ENCODE results near the gene ATAT1.

The ATAT1 gene

GRCh38 chr6:30616811-30617564, 9.7 kb upstream of the ATAT1 start, which contains the start of gene PPP1R10:
TSS of gene PPP1R10 (minus strand) at chr6:30617243. CDS start at chr6:30609944, 7,299 bp downstream.
- H3K9me3 Mint-ChIP-seq = peaks cover 3% of the 10 kb centered on the region
- H3K4me3 Mint-ChIP-seq = peak within 1 kb of the TSS; percentile 96 to 99 (median 97)
- peak within 1 kb of the TSS; percentile 100 for H3K27ac Mint-ChIP-seq
- H3K27me3 Mint-ChIP-seq (ENCODE audit: low read depth) = peaks cover 5% of the 10 kb centered on the region
- H3K4me1 Mint-ChIP-seq = peaks cover 32% of the 10 kb centered on the region
- TF ChIP-seq CTCF (IDR thresholded peaks at IDR 0.05; ENCODE audit: unreplicated experiment in 3 of 3) = no peak
- H3K36me3 Mint-ChIP-seq (ENCODE audit: low read depth) = peaks cover 39% of the 10 kb centered on the region

- Mint-ChIP-seq H3K27ac (peak within 1 kb of the TSS; percentile 100), H3K36me3 (ENCODE audit: low read depth) (peaks cover 44% of the 10 kb centered on the region), H3K4me1 (peaks cover 24% of the 10 kb centered on the region), H3K9me3 (peaks cover 3% of the 10 kb centered on the region), H3K4me3 (peak within 1 kb of the TSS; percentile 96 to 99 (median 97)), H3K27me3 (ENCODE audit: low read depth) (peaks cover 5% of the 10 kb centered on the region)
- TF ChIP-seq CTCF (IDR thresholded peaks at IDR 0.05; ENCODE audit: unreplicated experiment in 3 of 3) = no peak
Measured at GRCh38 chr6:30617565-30618269, 9.0 kb upstream of the ATAT1 start, which contains the start of gene MRPS18B. TSS of gene MRPS18B (plus strand) at chr6:30617840. CDS start at chr6:30617866, 26 bp downstream.

- H3K27me3 Mint-ChIP-seq (ENCODE audit: low read depth) = peaks cover 5% of the 10 kb centered on the region
- peak overlapping the region; percentile 96 to 99 (median 97) for H3K4me3 Mint-ChIP-seq
- peaks cover 18% of the 10 kb centered on the region for H3K4me1 Mint-ChIP-seq
- H3K9me3 Mint-ChIP-seq = peaks cover 3% of the 10 kb centered on the region
- peak overlapping the region; percentile 100 for H3K27ac Mint-ChIP-seq
- peaks cover 45% of the 10 kb centered on the region for H3K36me3 Mint-ChIP-seq (ENCODE audit: low read depth)
- no peak for TF ChIP-seq CTCF (IDR thresholded peaks at IDR 0.05; ENCODE audit: unreplicated experiment in 3 of 3)
Measured at GRCh38 chr6:30618270-30618797, 8.3 kb upstream of the ATAT1 start.

- Mint-ChIP-seq H3K4me3 (peak overlapping the region; percentile 96 to 99 (median 97)), H3K36me3 (ENCODE audit: low read depth) (peaks cover 42% of the 10 kb centered on the region), H3K27me3 (ENCODE audit: low read depth) (peaks cover 5% of the 10 kb centered on the region), H3K4me1 (peaks cover 8% of the 10 kb centered on the region), H3K9me3 (peaks cover 3% of the 10 kb centered on the region), H3K27ac (peak overlapping the region in 1 of 3 experiments; percentile 36)
- TF ChIP-seq CTCF (IDR thresholded peaks at IDR 0.05; ENCODE audit: unreplicated experiment in 3 of 3) = no peak
Measured at GRCh38 chr6:30619561-30619960, 7.1 kb upstream of the ATAT1 start.

GRCh38 chr6:30625511-30625910, 1.2 kb upstream of the ATAT1 start:
- Mint-ChIP-seq H3K27me3 (ENCODE audit: low read depth) (no peaks in the 10 kb centered on the region), H3K4me3 (peak overlapping the region; percentile 88 to 92 (median 91)), H3K9me3 (no peaks in the 10 kb centered on the region), H3K36me3 (ENCODE audit: low read depth) (peaks cover 49% of the 10 kb centered on the region), H3K27ac (peak overlapping the region in 2 of 3 experiments; percentile 18 to 87), H3K4me1 (peaks cover 20% of the 10 kb centered on the region)
- TF ChIP-seq CTCF (IDR thresholded peaks at IDR 0.05; ENCODE audit: unreplicated experiment in 3 of 3) = no peak

Measured in nephron (organoid).